GM23248 (cell line): ENCODE data around the gene FHIP2A.

Experiments used
- EZH2 ChIP-seq: fragments of 200-600 bp; sonication (generic); IDR thresholded peaks from 2 replicates; pipeline ENCODE4 v1.6.1; 2018; ENCODE audit warnings: antibody characterized with exemption, mild to moderate bottlenecking; ENCODE audit not compliant: insufficient read depth, poor library complexity, severe bottlenecking
- EZH2phosphoT487 ChIP-seq: fragments of 200-600 bp; sonication (generic); IDR thresholded peaks from 2 replicates; pipeline ENCODE4 v1.6.1; 2018; ENCODE audit warnings: antibody characterized with exemption, moderate library complexity, mild to moderate bottlenecking, low read depth; ENCODE audit not compliant: insufficient read depth

- TF ChIP-seq EZH2, result no peak
- TF ChIP-seq EZH2phosphoT487, result no peak
Measured at GRCh38 chr10:114795039-114795438, 26.5 kb upstream of the FHIP2A start.
